CD14-positive monocyte (primary cell): ENCODE measurements around the gene EXOC3L1. TPM values are rescaled to one million over a fixed set of nuclear protein-coding genes. Genes with fewer than 3 reads are reported as not detected.

Source experiments
- DNase-seq, 3 donors: peaks; one replicate each; pipeline ENCODE4 v3.0.0-alpha.2; 2011 to 2022
- H2AFZ ChIP-seq: 2 replicates; pipeline ENCODE4 v1.6.0; 2012; ENCODE audit warnings: mild to moderate bottlenecking, low read depth, low read length, inconsistent platforms; ENCODE audit not compliant: insufficient read depth, poor library complexity, severe bottlenecking
- H3K27ac ChIP-seq, 2 donors: 1 replicate in 1 of 2; 2 replicates in 1 of 2; pipeline ENCODE4 v1.5.1; 2012 to 2013; ENCODE audit warnings: low read length in 2 of 2, control low read depth in 1 of 2, inconsistent platforms in 1 of 2, low read depth in 1 of 2, mild to moderate bottlenecking in 1 of 2
- H3K27me3 ChIP-seq, 2 donors: one replicate each; pipeline versions ENCODE4 v1.6.0 to v1.6.1; 2011 to 2013; ENCODE audit warnings: low read length in 2 of 2; ENCODE audit not compliant: control insufficient read depth in 2 of 2, insufficient read depth in 2 of 2
- H3K36me3 ChIP-seq, 2 donors: replicated peaks in 1 of 2; 1 replicate in 1 of 2; 2 replicates in 1 of 2; pipeline versions ENCODE4 v1.5.1 to v1.6.1; 2012 to 2013; ENCODE audit warnings: low read length in 2 of 2, control low read depth in 1 of 2, inconsistent platforms in 1 of 2, mild to moderate bottlenecking in 1 of 2; ENCODE audit not compliant: insufficient read depth in 2 of 2, control insufficient read depth in 1 of 2
- H3K4me1 ChIP-seq, 2 donors: 1 replicate in 1 of 2; 2 replicates in 1 of 2; pipeline versions ENCODE4 v1.5.1 to v1.6.1; 2012 to 2013; ENCODE audit warnings: low read length in 2 of 2, control low read depth in 1 of 2, inconsistent platforms in 1 of 2, mild to moderate bottlenecking in 1 of 2, moderate library complexity in 1 of 2; ENCODE audit not compliant: insufficient read depth in 2 of 2, control insufficient read depth in 1 of 2
- H3K4me2 ChIP-seq: replicated peaks from 2 replicates; pipeline ENCODE3; 2012; ENCODE audit warnings: low read length, moderate library complexity, mild to moderate bottlenecking; ENCODE audit not compliant: poor library complexity, severe bottlenecking; ENCODE audit errors: extremely low read depth
- H3K4me3 ChIP-seq, 3 experiments: fragments of 200-600 bp in 1 of 3; sonication (generic) in 1 of 3; replicated peaks in 1 of 3; 1 replicate in 2 of 3; 2 replicates in 1 of 3; pipeline ENCODE4 v1.5.1; 2011 to 2013; ENCODE audit warnings: low read length in 3 of 3, mild to moderate bottlenecking in 3 of 3, control low read depth in 2 of 3, low read depth in 2 of 3, inconsistent platforms in 1 of 3, moderate library complexity in 1 of 3
- H3K79me2 ChIP-seq: 2 replicates; pipeline ENCODE4 v1.6.0; 2012; ENCODE audit warnings: mild to moderate bottlenecking, control low read depth, inconsistent platforms, low read length, moderate library complexity; ENCODE audit not compliant: insufficient read depth
- H3K9ac ChIP-seq: 2 replicates; pipeline ENCODE4 v1.6.0; 2017; ENCODE audit warnings: low read length, mild to moderate bottlenecking; ENCODE audit not compliant: insufficient read depth, poor library complexity, severe bottlenecking
- H3K9me3 ChIP-seq, 2 donors: replicated peaks in 1 of 2; 1 replicate in 1 of 2; 2 replicates in 1 of 2; pipeline versions ENCODE4 v1.5.1 to v1.6.1; 2012 to 2013; ENCODE audit warnings: low read length in 2 of 2, control low read depth in 1 of 2; ENCODE audit not compliant: control insufficient read depth in 1 of 2, insufficient read depth in 1 of 2
- H4K20me1 ChIP-seq: 2 replicates; pipeline ENCODE4 v1.6.0; 2012; ENCODE audit warnings: mild to moderate bottlenecking, low read length, control low read depth, moderate library complexity; ENCODE audit not compliant: insufficient read depth
- H3K27ac Mint-ChIP-seq, 7 donors: one replicate each; pipeline ENCODE4 v1.8.0; 2020; ENCODE audit warnings: mild to moderate bottlenecking in 7 of 7, mixed read lengths in 7 of 7, moderate library complexity in 6 of 7, inconsistent platforms in 2 of 7
- H3K27me3 Mint-ChIP-seq, 3 donors: one replicate each; pipeline ENCODE4 v1.8.0; 2021 to 2022; ENCODE audit warnings: low read depth in 3 of 3, mild to moderate bottlenecking in 3 of 3, mixed read lengths in 3 of 3, moderate library complexity in 3 of 3, inconsistent platforms in 1 of 3
- H3K36me3 Mint-ChIP-seq, 2 donors: one replicate each; pipeline ENCODE4 v1.8.0; 2020; ENCODE audit warnings: mixed read lengths in 2 of 2, inconsistent platforms in 1 of 2, mild to moderate bottlenecking in 1 of 2
- H3K4me1 Mint-ChIP-seq: one replicate; pipeline ENCODE4 v1.8.0; 2020; ENCODE audit warnings: mild to moderate bottlenecking, mixed read lengths
- H3K4me3 Mint-ChIP-seq, 2 donors: one replicate each; pipeline ENCODE4 v1.8.0; 2020; ENCODE audit warnings: mild to moderate bottlenecking in 2 of 2, mixed read lengths in 2 of 2, moderate library complexity in 1 of 2
- H3K9me3 Mint-ChIP-seq, 7 donors: one replicate each; pipeline ENCODE4 v1.8.0; 2020 to 2022; ENCODE audit warnings: mixed read lengths in 7 of 7, mild to moderate bottlenecking in 6 of 7, moderate library complexity in 6 of 7, inconsistent platforms in 2 of 7
- CTCF ChIP-seq: fragments of 200-600 bp; IDR thresholded peaks from one replicate; pipeline ENCODE4 v1.8.0; 2022; ENCODE audit warnings: antibody characterized with exemption, mild to moderate bottlenecking
- WGBS: methylation state at CpG from one replicate; pipeline ENCODE4 v1.1.5; 2013; ENCODE audit warnings: missing lambda C conversion rate; ENCODE audit not compliant: insufficient coverage; 5-methylcytosine and 5-hydroxymethylcytosine counted together
- intact Hi-C, 2 donors: fragments of 100-400 bp; cut with micrococcal nuclease; formaldehyde crosslinking; loops; one replicate each; pipeline versions ENCODE4 v1.15.0 to v1.15.1; 2023
- polyA plus RNA-seq, 3 donors: library from polyadenylated mRNA; depleted of rRNA in 1 of 3; unstranded in 2 of 3; stranded (reverse) in 1 of 3; fragments of 300-500 nt in 2 of 3; fragments of >200 nt in 1 of 3; fragmentation: Illumina TruSeq in 2 of 3; gene quantifications; 1 replicate in 2 of 3; 2 replicates in 1 of 3; pipeline ENCODE4 v1.2.3, GENCODE V29; 2012 to 2021

The EXOC3L1 gene
- polyA plus RNA-seq, 3 donors = 2.8 to 3.7 (median 3.0) TPM

- no peak overlapping the region for H3K4me3 ChIP-seq
- 97% methylated on average over 6 of the region's 7 CpGs for WGBS
Observed at GRCh38 chr16:67233596-67233995, 43.7 kb upstream of the EXOC3L1 start.

GRCh38 chr16:67230809-67231660, 41.1 kb upstream of the EXOC3L1 start:
- Mint-ChIP-seq H3K4me3 (no peak overlapping the region), H3K36me3 (peaks cover 60 to 76% of the 10 kb centered on the region in 2 donors), H3K27ac (peak overlapping the region in 3 of 7 donors; percentile 28 to 75 (median 33)), H3K27me3 (peaks cover 0 to 2% (median 1%) of the 10 kb centered on the region in 3 donors), H3K9me3 (peaks cover 0 to 3% (median 0%) of the 10 kb centered on the region in 7 donors), H3K4me1 (peaks cover 17% of the 10 kb centered on the region)
- no peaks in the 10 kb centered on the region for H3K27me3 ChIP-seq
- peaks cover 27% of the 10 kb centered on the region for H3K79me2 ChIP-seq
- no peak overlapping the region for H3K4me2 ChIP-seq
- no peak overlapping the region for H3K4me3 ChIP-seq
- TF ChIP-seq CTCF = no peak
- DNase-seq = no peak
- no peak overlapping the region for H2AFZ ChIP-seq
- intact Hi-C loops = no loop called here
- no peak overlapping the region for H3K9ac ChIP-seq
- WGBS = 100% methylated on average over 10 of the region's 12 CpGs
- peaks cover 66 to 76% of the 10 kb centered on the region in 2 donors for H3K36me3 ChIP-seq
- peaks cover 14 to 19% of the 10 kb centered on the region in 2 donors for H3K4me1 ChIP-seq
- H4K20me1 ChIP-seq = peaks cover 48% of the 10 kb centered on the region
- H3K27ac ChIP-seq = peak overlapping the region in 1 of 2 donors; percentile 3
- no peaks in the 10 kb centered on the region for H3K9me3 ChIP-seq

More at GRCh38 chr16:67233596-67233995, 43.7 kb upstream of the EXOC3L1 start:
- Histone ChIP-seq H3K79me2 (peaks cover 6% of the 10 kb centered on the region), H4K20me1 (peaks cover 58% of the 10 kb centered on the region), H3K27me3 (no peaks in the 10 kb centered on the region), H3K4me2 (no peak overlapping the region), H3K9me3 (no peaks in the 10 kb centered on the region), H2AFZ (no peak overlapping the region), H3K36me3 (peaks cover 83 to 97% of the 10 kb centered on the region in 2 donors), H3K4me1 (no peaks in the 10 kb centered on the region), H3K27ac (no peak overlapping the region), H3K9ac (no peak overlapping the region)
- H3K4me3 Mint-ChIP-seq = no peak overlapping the region
- no peak overlapping the region for H3K27ac Mint-ChIP-seq
- peaks cover 81 to 99% of the 10 kb centered on the region in 2 donors for H3K36me3 Mint-ChIP-seq
- H3K27me3 Mint-ChIP-seq = peaks cover 0 to 4% (median 2%) of the 10 kb centered on the region in 3 donors
- intact Hi-C loops = no loop called here
- no peak for DNase-seq
- no peak for TF ChIP-seq CTCF
- H3K9me3 Mint-ChIP-seq = peaks cover 0 to 3% (median 0%) of the 10 kb centered on the region in 7 donors
- peaks cover 4% of the 10 kb centered on the region for H3K4me1 Mint-ChIP-seq
